Tibial artery (tissue), 4 donors: ENCODE data around the gene KIF5C.
A peak's percentile ranks its signal among the peaks of the same experiment; 100 is the strongest.

Source experiments
- DNase-seq, 2 donors: peaks; one replicate each; pipeline ENCODE4 v3.0.0-alpha.2; 2019
- H3K27ac ChIP-seq, 2 donors: fragments of 200-600 bp; sonication (generic) in 1 of 2; 1 replicate in 1 of 2; 2 replicates in 1 of 2; pipeline ENCODE4 v1.5.1; 2018 to 2019; ENCODE audit warnings: mild to moderate bottlenecking in 1 of 2
- H3K27me3 ChIP-seq, 2 donors: fragments of 200-600 bp; sonication (generic) in 1 of 2; one replicate each; pipeline versions ENCODE4 v1.5.1 to v1.6.0; 2016 to 2019
- H3K36me3 ChIP-seq, 3 donors: fragments of 200-600 bp; sonication (generic) in 2 of 3; one replicate each; pipeline ENCODE4 v1.5.1; 2016 to 2019; ENCODE audit warnings: mild to moderate bottlenecking in 2 of 3
- H3K4me1 ChIP-seq, 4 donors: fragments of 200-600 bp; sonication (generic) in 2 of 4; 1 replicate in 3 of 4; 2 replicates in 1 of 4; pipeline ENCODE4 v1.5.1; 2016 to 2019
- H3K4me3 ChIP-seq, 2 donors: fragments of 200-600 bp; sonication (generic) in 1 of 2; 1 replicate in 1 of 2; 2 replicates in 1 of 2; pipeline ENCODE4 v1.5.1; 2018 to 2019; ENCODE audit warnings: mild to moderate bottlenecking in 2 of 2
- H3K9me3 ChIP-seq, 3 donors: fragments of 200-600 bp; sonication (generic) in 1 of 3; one replicate each; pipeline ENCODE4 v1.5.1; 2016 to 2019
- intact Hi-C: fragments of 100-400 bp; cut with DNase I; formaldehyde crosslinking; loops from one replicate; pipeline ENCODE4 v1.15.0; 2023; ENCODE audit warnings: low total_unique reads
- TF ChIP-seq, protein P1 (sequence below), 2 experiments: fragments of 200-600 bp in 1 of 2; fragments of 450-650 bp in 1 of 2; IDR thresholded peaks; one replicate each; pipeline ENCODE4 v1.5.1; 2017 to 2019; ENCODE audit warnings: antibody characterized with exemption in 2 of 2, mild to moderate bottlenecking in 1 of 2, moderate library complexity in 1 of 2

KIF5C gene

GRCh38 chr2:148874868-148875341 lies at the start of gene KIF5C:
TSS of gene KIF5C (plus strand) at chr2:148875227. CDS start at chr2:148875618, 391 bp downstream.
- Histone ChIP-seq H3K4me1 (peaks cover 0 to 30% (median 25%) of the 10 kb centered on the region in 4 donors), H3K36me3 (no peaks in the 10 kb centered on the region), H3K27me3 (peaks cover 0 to 28% of the 10 kb centered on the region in 2 donors), H3K27ac (no peak within 1 kb of the TSS), H3K4me3 (peak within 1 kb of the TSS; percentile 51 to 60), H3K9me3 (peaks cover 0 to 3% (median 0%) of the 10 kb centered on the region in 3 donors)
- DNase-seq, result peak; percentile 57 to 84
- intact Hi-C loops, result no loop called here
- TF ChIP-seq, protein P1, sequence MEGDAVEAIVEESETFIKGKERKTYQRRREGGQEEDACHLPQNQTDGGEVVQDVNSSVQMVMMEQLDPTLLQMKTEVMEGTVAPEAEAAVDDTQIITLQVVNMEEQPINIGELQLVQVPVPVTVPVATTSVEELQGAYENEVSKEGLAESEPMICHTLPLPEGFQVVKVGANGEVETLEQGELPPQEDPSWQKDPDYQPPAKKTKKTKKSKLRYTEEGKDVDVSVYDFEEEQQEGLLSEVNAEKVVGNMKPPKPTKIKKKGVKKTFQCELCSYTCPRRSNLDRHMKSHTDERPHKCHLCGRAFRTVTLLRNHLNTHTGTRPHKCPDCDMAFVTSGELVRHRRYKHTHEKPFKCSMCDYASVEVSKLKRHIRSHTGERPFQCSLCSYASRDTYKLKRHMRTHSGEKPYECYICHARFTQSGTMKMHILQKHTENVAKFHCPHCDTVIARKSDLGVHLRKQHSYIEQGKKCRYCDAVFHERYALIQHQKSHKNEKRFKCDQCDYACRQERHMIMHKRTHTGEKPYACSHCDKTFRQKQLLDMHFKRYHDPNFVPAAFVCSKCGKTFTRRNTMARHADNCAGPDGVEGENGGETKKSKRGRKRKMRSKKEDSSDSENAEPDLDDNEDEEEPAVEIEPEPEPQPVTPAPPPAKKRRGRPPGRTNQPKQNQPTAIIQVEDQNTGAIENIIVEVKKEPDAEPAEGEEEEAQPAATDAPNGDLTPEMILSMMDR (IDR thresholded peaks at IDR 0.05), result no peak

GRCh38 chr2:148826791-148827190 lies 48.2 kb upstream of the KIF5C start:
- H3K9me3 ChIP-seq, result no peaks in the 10 kb centered on the region
- intact Hi-C loops, result no loop called here
- TF ChIP-seq, protein P1 (IDR thresholded peaks at IDR 0.05), result no peak
- no peaks in the 10 kb centered on the region for H3K36me3 ChIP-seq
- H3K27ac ChIP-seq, result no peak overlapping the region
- no peaks in the 10 kb centered on the region for H3K4me1 ChIP-seq
- no peak overlapping the region for H3K4me3 ChIP-seq
- no peak for DNase-seq
- H3K27me3 ChIP-seq, result no peaks in the 10 kb centered on the region

DNA sequence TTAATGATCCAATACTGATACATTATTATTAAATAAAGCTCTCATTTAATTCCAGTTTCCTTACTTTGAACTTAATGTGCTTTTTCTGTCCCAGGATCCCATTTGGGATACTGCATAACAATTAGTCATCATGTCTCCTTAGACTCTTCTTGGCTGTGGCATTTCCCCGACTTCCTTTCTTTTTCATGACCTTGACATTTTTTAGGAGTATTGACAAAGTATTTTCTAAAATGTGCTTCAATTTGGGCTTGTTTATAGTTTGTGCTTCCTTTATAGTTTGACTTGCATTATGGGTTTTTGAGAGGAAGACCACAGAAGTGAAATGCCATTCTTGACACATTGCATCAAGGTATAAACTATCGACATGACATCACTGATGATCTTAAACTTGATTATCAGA lies 46.1 kb upstream of the KIF5C start:
- Histone ChIP-seq H3K27ac (no peak overlapping the region), H3K4me1 (no peaks in the 10 kb centered on the region), H3K36me3 (no peaks in the 10 kb centered on the region), H3K9me3 (no peaks in the 10 kb centered on the region), H3K4me3 (no peak overlapping the region), H3K27me3 (no peaks in the 10 kb centered on the region)
- TF ChIP-seq, protein P1 (IDR thresholded peaks at IDR 0.05), result no peak
- intact Hi-C loops, result no loop called here
- no peak for DNase-seq

DNA sequence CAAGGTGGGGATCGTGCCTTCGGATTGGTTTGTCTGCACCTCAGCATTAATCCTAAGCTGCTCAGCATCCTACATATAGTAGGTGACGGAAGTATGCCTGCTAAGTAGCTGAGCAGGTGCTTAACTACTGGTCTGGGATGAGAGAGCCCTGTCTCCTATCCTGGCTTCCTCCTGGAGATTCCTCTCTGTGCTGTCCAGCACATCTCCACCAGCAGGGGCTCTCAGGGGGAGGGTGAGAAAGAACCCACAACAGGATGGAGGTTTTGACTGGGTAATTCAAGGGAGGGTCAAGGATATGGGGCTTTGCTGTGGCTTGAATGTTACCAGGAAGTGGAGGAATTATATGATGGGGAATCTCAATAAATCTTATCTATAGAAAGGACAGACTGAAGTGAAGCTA lies 45.4 kb upstream of the KIF5C start:
- Histone ChIP-seq H3K36me3 (no peaks in the 10 kb centered on the region), H3K27ac (no peak overlapping the region), H3K27me3 (no peaks in the 10 kb centered on the region), H3K4me3 (no peak overlapping the region), H3K4me1 (no peaks in the 10 kb centered on the region), H3K9me3 (no peaks in the 10 kb centered on the region)
- TF ChIP-seq, protein P1 (IDR thresholded peaks at IDR 0.05), result no peak
- intact Hi-C loops, result no loop called here
- DNase-seq, result no peak

GRCh38 chr2:148832637-148833036 lies 42.4 kb upstream of the KIF5C start:
- H3K27me3 ChIP-seq, result no peaks in the 10 kb centered on the region
- no peak overlapping the region for H3K27ac ChIP-seq
- no peak overlapping the region for H3K4me3 ChIP-seq
- H3K36me3 ChIP-seq, result no peaks in the 10 kb centered on the region
- no peaks in the 10 kb centered on the region for H3K4me1 ChIP-seq
- TF ChIP-seq, protein P1 (IDR thresholded peaks at IDR 0.05), result no peak
- H3K9me3 ChIP-seq, result no peaks in the 10 kb centered on the region
- DNase-seq, result no peak
- intact Hi-C loops, result no loop called here

- DNase-seq, result no peak
- Histone ChIP-seq H3K9me3 (no peaks in the 10 kb centered on the region), H3K27me3 (no peaks in the 10 kb centered on the region), H3K36me3 (no peaks in the 10 kb centered on the region), H3K27ac (no peak overlapping the region), H3K4me1 (no peaks in the 10 kb centered on the region), H3K4me3 (no peak overlapping the region)
- TF ChIP-seq, protein P1 (IDR thresholded peaks at IDR 0.05), result no peak
- intact Hi-C loops, result no loop called here
Measured at GRCh38 chr2:148842050-148842449, 33.0 kb upstream of the KIF5C start.
